Measurements from ENCODE around the gene RRP15.

DNA sequence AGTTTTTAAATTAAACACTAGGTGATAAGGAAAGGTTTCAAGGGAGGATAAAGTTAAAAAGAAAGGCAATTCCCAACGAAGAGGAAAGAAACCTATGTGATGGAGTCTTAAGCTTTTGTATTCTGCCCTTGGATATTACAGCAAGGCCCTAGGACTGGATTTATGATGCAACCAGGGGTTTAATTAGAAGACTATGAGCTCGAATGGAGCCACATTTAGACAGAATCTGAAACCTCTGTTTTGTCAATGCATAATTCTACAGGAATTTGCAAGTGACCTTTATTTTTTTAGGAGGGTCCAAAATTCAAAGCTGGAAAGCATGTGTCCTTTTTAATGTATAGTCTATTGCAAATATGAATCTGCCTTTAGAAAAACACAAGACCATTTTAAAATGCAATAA is 98.0 kb downstream of the RRP15 start:
- TF ChIP-seq, protein P1, sequence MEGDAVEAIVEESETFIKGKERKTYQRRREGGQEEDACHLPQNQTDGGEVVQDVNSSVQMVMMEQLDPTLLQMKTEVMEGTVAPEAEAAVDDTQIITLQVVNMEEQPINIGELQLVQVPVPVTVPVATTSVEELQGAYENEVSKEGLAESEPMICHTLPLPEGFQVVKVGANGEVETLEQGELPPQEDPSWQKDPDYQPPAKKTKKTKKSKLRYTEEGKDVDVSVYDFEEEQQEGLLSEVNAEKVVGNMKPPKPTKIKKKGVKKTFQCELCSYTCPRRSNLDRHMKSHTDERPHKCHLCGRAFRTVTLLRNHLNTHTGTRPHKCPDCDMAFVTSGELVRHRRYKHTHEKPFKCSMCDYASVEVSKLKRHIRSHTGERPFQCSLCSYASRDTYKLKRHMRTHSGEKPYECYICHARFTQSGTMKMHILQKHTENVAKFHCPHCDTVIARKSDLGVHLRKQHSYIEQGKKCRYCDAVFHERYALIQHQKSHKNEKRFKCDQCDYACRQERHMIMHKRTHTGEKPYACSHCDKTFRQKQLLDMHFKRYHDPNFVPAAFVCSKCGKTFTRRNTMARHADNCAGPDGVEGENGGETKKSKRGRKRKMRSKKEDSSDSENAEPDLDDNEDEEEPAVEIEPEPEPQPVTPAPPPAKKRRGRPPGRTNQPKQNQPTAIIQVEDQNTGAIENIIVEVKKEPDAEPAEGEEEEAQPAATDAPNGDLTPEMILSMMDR (conservative IDR thresholded peaks at IDR 0.05; ENCODE audit: low read depth in 2 of 2), result no peak
- TF ChIP-seq EZH2 (IDR thresholded peaks at IDR 0.05; ENCODE audit: low read depth, unreplicated experiment), result no peak
- no peak for TF ChIP-seq REST (IDR thresholded peaks at IDR 0.05; ENCODE audit: unreplicated experiment)
- no peak for TF ChIP-seq POLR2AphosphoS5 (IDR thresholded peaks at IDR 0.05; ENCODE audit: low read depth)
- TF ChIP-seq EZH2phosphoT487 (IDR thresholded peaks at IDR 0.05; ENCODE audit: unreplicated experiment), result no peak
- TF ChIP-seq JUNB (IDR thresholded peaks at IDR 0.05; ENCODE audit: unreplicated experiment), result no peak
- no peak for TF ChIP-seq CREB1 (CRISPR knock-in tag; IDR thresholded peaks at IDR 0.05; ENCODE audit: low read depth)
- TF ChIP-seq ZNF114 (CRISPR knock-in tag; IDR thresholded peaks at IDR 0.05), result no peak
- TF ChIP-seq ZNF331 (CRISPR knock-in tag; IDR thresholded peaks at IDR 0.05; ENCODE audit: low read depth), result no peak
- TF ChIP-seq, protein P2, sequence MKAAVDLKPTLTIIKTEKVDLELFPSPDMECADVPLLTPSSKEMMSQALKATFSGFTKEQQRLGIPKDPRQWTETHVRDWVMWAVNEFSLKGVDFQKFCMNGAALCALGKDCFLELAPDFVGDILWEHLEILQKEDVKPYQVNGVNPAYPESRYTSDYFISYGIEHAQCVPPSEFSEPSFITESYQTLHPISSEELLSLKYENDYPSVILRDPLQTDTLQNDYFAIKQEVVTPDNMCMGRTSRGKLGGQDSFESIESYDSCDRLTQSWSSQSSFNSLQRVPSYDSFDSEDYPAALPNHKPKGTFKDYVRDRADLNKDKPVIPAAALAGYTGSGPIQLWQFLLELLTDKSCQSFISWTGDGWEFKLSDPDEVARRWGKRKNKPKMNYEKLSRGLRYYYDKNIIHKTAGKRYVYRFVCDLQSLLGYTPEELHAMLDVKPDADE (IDR thresholded peaks at IDR 0.05), result no peak
